RWPE2 (cell line): ENCODE data around the gene ZP4.

Source experiments
- ATAC-seq: fragments of 200-7000 bp; cut with Tn5 transposase; 3 replicates; pipeline ENCODE4 v1.9.1; 2021; ENCODE audit warnings: low read depth
- DNase-seq: peaks from one replicate; pipeline ENCODE4 v3.0.0-alpha.2; 2020; ENCODE audit warnings: low spot score
- H3K27ac ChIP-seq: fragments of 450-650 bp; 2 replicates; pipeline ENCODE4 v1.5.1; 2017; ENCODE audit warnings: mild to moderate bottlenecking; ENCODE audit not compliant: poor library complexity, severe bottlenecking
- H3K27me3 ChIP-seq: fragments of 250-450 bp; sonication (Bioruptor Pico); 2 replicates; pipeline ENCODE4 v1.5.1; 2021; ENCODE audit warnings: mild to moderate bottlenecking, moderate library complexity; ENCODE audit not compliant: insufficient read depth, poor library complexity, severe bottlenecking
- H3K36me3 ChIP-seq: fragments of 250-450 bp; sonication (Bioruptor Pico); 2 replicates; pipeline ENCODE4 v1.5.1; 2020; ENCODE audit warnings: low read depth, mild to moderate bottlenecking, moderate library complexity
- H3K4me1 ChIP-seq: fragments of 250-450 bp; sonication (Bioruptor Pico); 2 replicates; pipeline ENCODE4 v1.5.1; 2021; ENCODE audit warnings: mild to moderate bottlenecking, moderate library complexity; ENCODE audit not compliant: insufficient read depth, poor library complexity, severe bottlenecking
- H3K4me3 ChIP-seq: fragments of 250-450 bp; sonication (Bioruptor Pico); 2 replicates; pipeline ENCODE4 v1.5.1; 2021; ENCODE audit warnings: mild to moderate bottlenecking, moderate library complexity; ENCODE audit not compliant: severe bottlenecking
- H3K9me3 ChIP-seq: fragments of 250-450 bp; sonication (Bioruptor Pico); 2 replicates; pipeline ENCODE4 v1.5.1; 2021; ENCODE audit warnings: mild to moderate bottlenecking, moderate library complexity; ENCODE audit not compliant: severe bottlenecking
- TF ChIP-seq, protein P1 (sequence below): fragments of 450-650 bp; IDR thresholded peaks from one replicate; pipeline ENCODE4 v1.5.1; 2017; ENCODE audit warnings: mild to moderate bottlenecking, moderate library complexity; ENCODE audit not compliant: poor library complexity, severe bottlenecking

ZP4 gene

DNA sequence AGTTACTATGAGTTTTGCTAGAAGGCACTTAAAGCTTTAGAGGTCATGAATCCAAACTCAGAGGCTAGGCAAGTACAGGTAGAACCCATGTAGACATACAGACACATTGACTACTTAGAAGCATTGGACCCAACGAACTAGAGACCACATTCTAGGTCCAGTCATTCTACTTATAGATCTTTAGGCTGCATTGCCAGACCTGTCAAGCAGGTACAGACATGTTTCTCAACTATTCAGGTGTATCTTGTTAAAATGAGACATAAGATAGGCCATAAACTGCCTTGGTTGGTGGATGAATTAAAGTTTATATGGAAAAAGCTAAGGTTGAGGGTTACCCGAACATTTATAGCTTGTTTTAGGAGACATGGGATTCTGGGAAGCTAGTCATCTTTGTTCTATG, 6.5 kb downstream of the ZP4 start:
- Histone ChIP-seq H3K4me1 (peaks cover 11% of the 10 kb centered on the region), H3K27me3 (no peaks in the 10 kb centered on the region), H3K36me3 (no peaks in the 10 kb centered on the region), H3K4me3 (no peak overlapping the region), H3K27ac (no peak overlapping the region), H3K9me3 (no peaks in the 10 kb centered on the region)
- TF ChIP-seq, protein P1, sequence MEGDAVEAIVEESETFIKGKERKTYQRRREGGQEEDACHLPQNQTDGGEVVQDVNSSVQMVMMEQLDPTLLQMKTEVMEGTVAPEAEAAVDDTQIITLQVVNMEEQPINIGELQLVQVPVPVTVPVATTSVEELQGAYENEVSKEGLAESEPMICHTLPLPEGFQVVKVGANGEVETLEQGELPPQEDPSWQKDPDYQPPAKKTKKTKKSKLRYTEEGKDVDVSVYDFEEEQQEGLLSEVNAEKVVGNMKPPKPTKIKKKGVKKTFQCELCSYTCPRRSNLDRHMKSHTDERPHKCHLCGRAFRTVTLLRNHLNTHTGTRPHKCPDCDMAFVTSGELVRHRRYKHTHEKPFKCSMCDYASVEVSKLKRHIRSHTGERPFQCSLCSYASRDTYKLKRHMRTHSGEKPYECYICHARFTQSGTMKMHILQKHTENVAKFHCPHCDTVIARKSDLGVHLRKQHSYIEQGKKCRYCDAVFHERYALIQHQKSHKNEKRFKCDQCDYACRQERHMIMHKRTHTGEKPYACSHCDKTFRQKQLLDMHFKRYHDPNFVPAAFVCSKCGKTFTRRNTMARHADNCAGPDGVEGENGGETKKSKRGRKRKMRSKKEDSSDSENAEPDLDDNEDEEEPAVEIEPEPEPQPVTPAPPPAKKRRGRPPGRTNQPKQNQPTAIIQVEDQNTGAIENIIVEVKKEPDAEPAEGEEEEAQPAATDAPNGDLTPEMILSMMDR: no peak
- no peak for DNase-seq
- ATAC-seq: peak; percentile 64

DNA sequence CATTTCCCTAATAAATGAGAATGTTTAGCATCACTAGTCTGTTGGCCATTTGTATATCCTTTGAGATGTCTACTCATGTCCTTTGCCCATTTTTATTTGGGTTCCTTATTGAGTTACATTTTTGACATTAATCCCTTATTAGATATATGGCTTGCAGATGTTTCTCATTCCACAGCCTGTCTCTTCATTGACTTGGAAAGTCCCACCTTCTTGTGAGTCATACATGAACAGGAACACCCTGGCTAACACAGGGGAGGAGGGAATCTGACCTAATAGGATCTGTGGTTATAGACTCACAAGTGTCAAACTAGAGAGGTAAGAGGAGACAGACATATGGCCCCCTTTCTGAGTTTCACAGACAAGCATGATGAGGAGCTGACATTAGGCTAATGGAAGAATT, 11.5 kb downstream of the ZP4 start:
- H3K9me3 ChIP-seq: no peaks in the 10 kb centered on the region
- ATAC-seq (peak; percentile 97), DNase-seq (no peak)
- no peaks in the 10 kb centered on the region for H3K36me3 ChIP-seq
- peak overlapping the region; percentile 14 for H3K27ac ChIP-seq
- TF ChIP-seq, protein P1: no peak
- no peak overlapping the region for H3K4me3 ChIP-seq
- H3K4me1 ChIP-seq: peaks cover 28% of the 10 kb centered on the region
- no peaks in the 10 kb centered on the region for H3K27me3 ChIP-seq

DNA sequence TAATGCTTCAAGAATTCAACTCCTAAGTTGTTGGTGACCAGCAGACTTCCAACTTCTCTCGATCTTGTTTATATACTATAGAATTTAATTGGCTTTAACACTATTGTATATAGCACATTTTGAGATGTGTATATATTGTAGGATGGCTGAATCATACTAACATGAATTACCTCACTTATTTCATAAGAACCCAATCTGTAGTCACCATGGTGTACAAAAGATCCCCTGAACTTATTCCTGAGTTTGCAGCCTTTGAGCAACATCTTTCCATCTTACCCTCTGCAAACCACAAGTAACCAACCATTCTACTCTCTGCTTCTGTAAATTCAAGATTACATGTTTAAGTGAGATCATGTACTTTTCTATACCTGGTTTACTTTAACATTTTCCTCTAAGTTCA, 12.3 kb downstream of the ZP4 start:
- DNase-seq: no peak
- TF ChIP-seq, protein P1: no peak
- Histone ChIP-seq H3K4me3 (no peak overlapping the region), H3K27me3 (no peaks in the 10 kb centered on the region), H3K36me3 (no peaks in the 10 kb centered on the region), H3K4me1 (peaks cover 32% of the 10 kb centered on the region), H3K9me3 (no peaks in the 10 kb centered on the region), H3K27ac (peak overlapping the region; percentile 14)
- no peak for ATAC-seq

DNA sequence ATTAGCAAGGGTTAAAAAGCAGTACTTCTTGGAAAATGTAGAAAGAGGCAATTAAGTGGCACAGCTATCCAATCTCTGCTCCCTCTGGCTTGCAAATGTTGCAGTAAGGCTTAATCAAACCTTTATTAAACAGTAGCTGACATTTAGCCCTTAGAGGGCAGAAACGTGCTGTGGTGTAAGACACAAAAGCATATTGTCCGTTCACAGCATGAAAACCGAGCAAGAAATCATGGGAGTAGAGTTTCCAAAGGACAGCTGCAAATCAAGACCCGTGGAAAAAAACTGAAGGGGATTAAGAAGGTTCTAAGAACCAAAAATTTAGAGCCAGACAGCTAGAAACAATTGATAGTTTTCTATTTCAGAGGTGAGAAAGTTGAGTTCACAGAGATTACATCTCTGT, 13.1 kb downstream of the ZP4 start:
- Histone ChIP-seq H3K27ac (no peak overlapping the region), H3K27me3 (no peaks in the 10 kb centered on the region), H3K4me1 (peaks cover 39% of the 10 kb centered on the region), H3K4me3 (no peak overlapping the region), H3K36me3 (no peaks in the 10 kb centered on the region), H3K9me3 (no peaks in the 10 kb centered on the region)
- TF ChIP-seq, protein P1: no peak
- ATAC-seq: no peak
- no peak for DNase-seq

DNA sequence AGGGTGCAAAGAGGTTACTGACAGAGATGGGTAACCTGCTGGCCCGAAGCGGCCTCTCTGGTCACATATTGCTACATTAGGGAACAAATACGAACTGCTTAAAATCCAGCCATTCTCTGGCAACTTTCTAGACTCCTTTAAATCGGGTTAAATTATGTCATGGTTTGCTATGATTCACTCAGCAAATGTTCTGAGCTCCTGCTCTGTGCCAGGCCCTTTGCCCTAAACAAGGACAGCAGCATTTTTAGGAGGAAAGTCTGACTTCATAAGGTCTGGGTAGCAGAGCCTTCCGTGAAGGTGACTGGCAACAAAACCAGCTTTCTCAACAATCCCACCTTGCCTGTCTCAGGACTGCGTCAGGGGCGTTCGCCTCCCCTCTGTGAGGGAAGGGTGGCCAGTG, 15.4 kb downstream of the ZP4 start:
- TF ChIP-seq, protein P1: no peak
- Histone ChIP-seq H3K27ac (no peak overlapping the region), H3K27me3 (no peaks in the 10 kb centered on the region), H3K36me3 (no peaks in the 10 kb centered on the region), H3K9me3 (no peaks in the 10 kb centered on the region), H3K4me1 (peaks cover 41% of the 10 kb centered on the region), H3K4me3 (no peak overlapping the region)
- no peak for ATAC-seq
- no peak for DNase-seq
